Dedifferentiated amniotic fluid mesenchymal stem cell (primary cell): Measurements from ENCODE around the gene RTN4R.

Source experiments
- DNase-seq: peaks from one replicate; pipeline ENCODE4 v3.0.0-alpha.2; 2016; ENCODE audit errors: extremely low spot score

Gene RTN4R

GRCh38 chr22:20216863-20217499, 51.1 kb downstream of the RTN4R start:
- no peak for DNase-seq

DNA sequence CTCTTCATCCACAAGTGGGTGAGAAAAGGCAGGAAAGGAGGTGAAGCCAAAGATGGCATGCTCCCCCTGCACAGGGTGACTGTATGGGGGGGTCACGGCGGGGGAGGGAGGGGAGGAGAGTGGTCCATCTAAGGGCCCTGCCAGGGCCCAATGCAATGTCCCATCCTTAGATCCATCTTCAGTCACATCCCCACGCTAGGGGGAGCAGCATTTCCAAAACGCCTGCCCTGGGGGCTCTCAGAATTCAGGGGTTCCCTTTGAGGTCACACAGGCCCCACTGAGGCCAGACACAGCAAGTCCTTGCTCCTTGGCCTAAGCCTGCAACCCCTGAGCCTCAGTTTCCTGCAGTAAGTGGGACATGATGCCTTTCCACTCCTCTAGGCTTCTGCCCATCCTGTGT, 52.4 kb downstream of the RTN4R start:
- no peak for DNase-seq

DNA sequence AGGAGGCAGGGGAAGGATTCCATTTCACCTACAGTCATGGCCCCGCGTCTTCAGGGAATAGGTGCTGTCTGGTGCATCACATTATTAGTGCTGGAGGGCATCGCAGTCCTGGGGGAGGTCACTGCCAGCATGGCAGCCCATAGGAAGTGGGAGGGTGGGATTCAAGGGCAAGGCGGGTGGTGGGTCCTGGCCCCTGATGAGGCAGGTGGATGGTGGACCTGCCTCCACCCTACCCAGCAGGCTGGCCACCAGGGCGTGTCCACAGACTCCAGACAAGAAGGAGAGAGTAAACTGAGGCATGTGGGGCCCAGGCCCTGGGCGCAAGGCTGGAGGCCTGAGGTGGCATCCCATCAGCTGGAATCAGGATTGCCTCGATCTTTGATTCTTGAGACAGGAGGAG, 53.3 kb downstream of the RTN4R start:
- no peak for DNase-seq

- no peak for DNase-seq
Measured at GRCh38 chr22:20213833-20214708, 54.0 kb downstream of the RTN4R start.

DNA sequence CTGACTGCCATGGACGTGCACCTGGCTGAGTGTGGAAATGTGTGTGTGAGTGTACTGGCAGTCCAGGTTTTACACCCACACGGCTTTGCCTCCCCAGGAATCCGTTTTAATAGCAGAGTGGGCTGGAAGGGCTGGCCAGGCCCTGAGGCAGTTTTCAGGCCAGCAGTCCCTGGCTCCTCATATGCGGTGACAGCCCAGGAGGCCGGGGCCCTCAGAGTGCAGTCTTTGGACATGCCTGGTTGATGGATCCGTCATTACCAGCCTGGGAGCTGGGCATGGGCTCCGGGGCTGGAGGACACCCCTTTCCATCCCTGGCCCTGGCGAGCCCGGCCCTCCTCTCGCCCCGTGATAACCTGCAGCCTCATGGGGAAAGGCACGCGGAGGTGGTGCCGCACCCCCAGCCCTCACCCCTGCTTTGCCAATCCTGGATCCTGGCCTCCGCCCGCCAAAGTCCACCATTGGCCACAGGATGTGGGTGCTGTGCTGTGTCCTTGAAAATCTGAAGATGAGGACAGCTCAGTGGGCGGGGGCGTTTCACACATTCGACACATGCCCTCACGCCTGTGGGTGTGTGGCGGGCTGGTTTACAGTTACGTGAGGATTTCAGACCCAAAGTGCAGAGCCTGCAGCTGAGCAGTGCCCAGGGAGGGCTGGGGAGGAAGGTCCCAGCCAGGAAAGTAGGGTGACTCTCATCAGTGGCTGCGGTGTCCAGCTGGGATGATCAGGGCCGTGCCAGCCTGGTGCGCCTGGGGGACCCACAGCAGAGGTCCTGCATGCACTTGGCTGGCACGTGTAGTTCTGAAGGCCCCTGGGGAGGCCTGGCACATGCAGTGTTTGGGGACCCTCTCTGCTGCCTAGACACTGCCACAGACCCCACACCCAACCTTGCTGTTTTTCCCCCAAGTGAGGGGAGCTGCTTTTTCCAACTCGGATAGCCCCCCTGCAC, 55.1 kb downstream of the RTN4R start:
- DNase-seq = no peak

- no peak for DNase-seq
Measured at GRCh38 chr22:20211997-20212753, 55.9 kb downstream of the RTN4R start.

DNA sequence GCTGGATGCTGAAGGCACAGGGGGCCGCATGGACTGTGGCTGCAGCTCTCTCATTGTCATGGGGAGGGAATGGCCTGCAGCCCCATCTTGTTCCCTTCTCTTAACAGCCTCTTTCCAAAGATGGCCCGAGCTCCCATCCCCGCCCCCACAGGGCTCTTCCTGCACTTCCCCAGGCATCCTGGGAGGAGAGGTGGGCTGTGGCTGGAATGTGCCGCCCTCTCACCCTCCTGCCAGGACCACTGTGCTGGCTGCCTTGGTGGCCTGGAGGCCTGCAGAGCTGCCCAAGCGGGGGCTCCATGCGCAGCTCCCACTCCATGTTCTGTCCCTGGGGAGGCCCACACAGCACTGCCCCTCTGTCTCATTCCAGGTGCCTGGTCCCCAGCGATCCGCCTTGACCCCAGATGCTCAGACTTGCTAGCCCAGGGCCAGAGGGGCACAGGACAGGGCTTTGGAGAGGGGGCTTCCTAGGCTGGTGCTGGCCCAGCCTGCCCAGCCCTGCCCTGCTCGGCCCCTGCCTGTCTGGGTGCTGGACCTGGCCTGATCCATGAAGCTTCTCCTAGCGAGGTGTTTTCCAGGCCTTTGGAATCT, 56.6 kb downstream of the RTN4R start:
- no peak for DNase-seq

- DNase-seq = no peak
Measured at GRCh38 chr22:20210473-20211059, 57.6 kb downstream of the RTN4R start.

GRCh38 chr22:20209761-20210250, 58.3 kb downstream of the RTN4R start:
- DNase-seq = no peak

- no peak for DNase-seq
Measured at GRCh38 chr22:20208713-20209310, 59.3 kb downstream of the RTN4R start.

DNA sequence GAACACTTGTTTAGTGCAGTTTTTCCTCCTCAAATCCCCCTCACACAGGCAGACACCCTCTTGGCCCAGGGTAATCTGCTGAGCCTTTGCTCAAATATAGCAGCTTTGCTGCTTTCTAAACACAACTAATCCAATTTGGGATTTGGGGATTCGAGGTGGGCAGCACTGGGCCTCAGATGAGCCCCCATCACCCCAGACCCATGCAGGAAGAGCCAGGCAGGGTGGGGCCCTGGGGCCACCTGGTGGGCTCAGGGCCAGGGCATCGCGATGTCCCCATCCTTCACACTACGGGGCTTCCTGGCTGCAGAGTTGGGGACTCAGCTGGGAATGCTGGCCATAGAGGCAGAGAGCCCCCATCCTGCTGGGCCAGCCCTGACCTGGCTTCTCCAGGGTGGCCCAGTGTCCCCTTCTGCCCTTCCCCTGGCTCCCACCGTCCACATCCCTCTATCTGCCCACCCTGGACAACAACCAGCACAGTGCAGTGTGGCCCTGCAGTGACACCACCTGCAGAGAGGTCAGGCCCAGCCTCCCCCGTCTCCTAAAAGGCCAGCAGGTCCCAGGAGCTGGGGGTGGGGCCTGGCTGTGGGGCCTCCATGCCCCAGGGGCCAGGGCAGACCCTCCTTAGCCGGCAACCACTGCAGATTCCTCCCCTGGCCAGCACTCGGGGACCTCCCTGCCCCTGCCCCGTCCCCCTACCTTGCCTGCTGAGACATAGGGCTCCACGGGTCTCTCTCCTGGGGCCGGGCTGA, 60.7 kb downstream of the RTN4R start:
- no peak for DNase-seq

- no peak for DNase-seq
Measured at GRCh38 chr22:20206709-20207215, 61.4 kb downstream of the RTN4R start.

GRCh38 chr22:20205964-20206708, 62.0 kb downstream of the RTN4R start:
- no peak for DNase-seq

DNA sequence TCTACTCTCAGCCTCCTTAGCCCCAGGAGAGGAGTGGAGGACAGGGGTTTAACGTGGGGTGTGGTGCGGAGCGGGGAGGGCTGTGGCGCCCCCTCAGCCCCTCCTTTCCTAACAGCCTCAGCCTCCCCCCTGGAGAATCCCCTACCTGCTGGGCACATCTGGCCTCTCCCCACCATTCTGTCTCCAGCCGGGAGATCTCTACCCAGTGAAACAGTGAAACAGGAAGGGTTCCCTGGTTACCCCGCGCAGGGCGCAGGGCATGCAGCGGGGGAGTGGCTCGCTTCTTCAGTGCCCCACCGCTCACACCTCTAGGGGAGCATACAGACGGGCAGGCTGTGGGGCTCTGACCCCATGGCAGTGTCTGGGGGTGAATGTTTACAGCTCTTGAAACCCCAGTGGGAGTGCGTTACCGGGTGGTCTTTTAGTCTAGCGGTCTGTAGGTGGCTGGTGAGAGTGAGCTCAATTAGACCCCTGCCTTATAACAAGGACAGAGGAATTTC, 62.6 kb downstream of the RTN4R start:
- DNase-seq = no peak

DNA sequence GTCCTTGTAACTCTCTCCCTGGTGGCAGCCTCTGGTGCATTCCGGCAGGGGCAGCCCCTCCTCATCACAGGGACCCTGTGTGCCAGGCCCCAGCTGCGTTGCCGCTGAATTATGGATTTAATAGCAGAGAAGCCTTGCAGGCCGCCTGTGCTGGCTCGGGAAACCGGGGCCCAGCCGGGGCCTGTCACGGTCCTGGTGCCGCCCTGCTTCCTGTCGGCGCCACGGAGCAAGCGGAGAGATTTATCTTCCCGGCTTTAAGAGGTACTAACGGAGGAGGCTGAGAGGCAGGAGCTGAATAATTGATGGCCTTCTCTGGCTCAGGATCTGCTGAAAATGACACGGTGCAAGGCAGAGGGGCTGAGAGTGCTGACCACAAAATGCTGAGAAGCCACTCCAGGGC, 63.3 kb downstream of the RTN4R start:
- DNase-seq = no peak

- DNase-seq = no peak
Measured at GRCh38 chr22:20204311-20204710, 63.8 kb downstream of the RTN4R start.

- DNase-seq = no peak
Measured at GRCh38 chr22:20203552-20204201, 64.4 kb downstream of the RTN4R start.

GRCh38 chr22:20203142-20203551, 65.0 kb downstream of the RTN4R start:
- no peak for DNase-seq
